HepG2 (cell line): Measurements from ENCODE around the gene IFI30. TPM values are rescaled to one million over a fixed set of nuclear protein-coding genes. Genes with fewer than 3 reads are reported as not detected.

Experiments
- BRD4 ChIP-seq: sonication (generic); formaldehyde crosslinking; IDR thresholded peaks from 2 replicates; pipeline ENCODE4 v1.4.0; 2020; ENCODE audit warnings: missing genetic modification reagents
- CCAR2 ChIP-seq: fragments of 200-400 bp; formaldehyde crosslinking; optimal IDR thresholded peaks from 2 replicates; pipeline ENCODE3; 2018; ENCODE audit warnings: low read depth, mild to moderate bottlenecking, low read length, moderate library complexity
- ONECUT2 ChIP-seq: sonication (generic); formaldehyde crosslinking; IDR thresholded peaks from 2 replicates; pipeline ENCODE4 v1.4.0; 2020; ENCODE audit warnings: missing genetic modification reagents
- SMAD9 ChIP-seq: sonication (generic); formaldehyde crosslinking; IDR thresholded peaks from 2 replicates; pipeline ENCODE4 v1.5.1; 2020; ENCODE audit warnings: mild to moderate bottlenecking, missing genetic modification reagents
- SSRP1 ChIP-seq: IDR thresholded peaks from 2 replicates; pipeline ENCODE4 v1.6.1; 2016; ENCODE audit warnings: control low read depth
- ZFYVE20 ChIP-seq: sonication (generic); formaldehyde crosslinking; IDR thresholded peaks from 2 replicates; pipeline ENCODE4 v1.8.0; 2023; ENCODE audit warnings: low read depth, mild to moderate bottlenecking, moderate library complexity, missing genetic modification reagents, borderline replicate concordance
- ZKSCAN8 ChIP-seq: IDR thresholded peaks from 2 replicates; pipeline ENCODE4 v1.6.1; 2016; ENCODE audit warnings: borderline replicate concordance, missing genetic modification reagents, missing compliant biosample characterization
- ZNF33B ChIP-seq: sonication (generic); formaldehyde crosslinking; IDR thresholded peaks from 2 replicates; pipeline ENCODE4 v1.5.1; 2020; ENCODE audit warnings: mild to moderate bottlenecking, missing genetic modification reagents
- polyA plus RNA-seq, 8 experiments: library from polyadenylated mRNA; depleted of rRNA in 3 of 8; stranded (reverse) in 7 of 8; unstranded in 1 of 8; fragments of >200 nt; fragmentation: Illumina TruSeq in 4 of 8; extraction: Trizol in 4 of 8; gene quantifications; 2 replicates each; pipeline versions ENCODE4 v1.2.1 to v1.2.3, GENCODE V29; 2011 to 2016; ENCODE audit warnings: low read depth in 4 of 8, missing spikeins in 1 of 8, mixed read lengths in 1 of 8; ENCODE audit not compliant: insufficient read depth in 1 of 8
- total RNA-seq, 5 experiments: library from RNA; depleted of rRNA; stranded (reverse); fragments of >200 nt; fragmentation: Illumina TruSeq; extraction: Trizol; gene quantifications; 2 replicates each; pipeline ENCODE4 v1.2.3, GENCODE V29; 2016; ENCODE audit warnings: low read depth in 1 of 5
- TF ChIP-seq, protein P1 (sequence below): sonication (generic); formaldehyde crosslinking; IDR thresholded peaks from 2 replicates; pipeline ENCODE4 v1.8.1; 2023; ENCODE audit warnings: mild to moderate bottlenecking, missing genetic modification reagents, borderline replicate concordance
- TF ChIP-seq, protein P2 (sequence below): sonication (generic); formaldehyde crosslinking; IDR thresholded peaks from 2 replicates; pipeline ENCODE4 v1.4.0; 2020; ENCODE audit warnings: missing genetic modification reagents
- TF ChIP-seq, protein P3 (sequence below), 2 experiments: fragments of 450-650 bp in 1 of 2; sonication (generic) in 1 of 2; formaldehyde crosslinking in 1 of 2; IDR thresholded peaks; 2 replicates each; pipeline versions ENCODE4 v1.6.1 to v1.8.0; 2016 to 2022; ENCODE audit warnings: antibody characterized with exemption in 1 of 2, mild to moderate bottlenecking in 1 of 2, missing genetic modification reagents in 1 of 2
- TF ChIP-seq, protein P4 (sequence below): sonication (generic); formaldehyde crosslinking; IDR thresholded peaks from 2 replicates; pipeline ENCODE4 v1.8.1; 2022; ENCODE audit warnings: mild to moderate bottlenecking, missing genetic modification reagents
- TF ChIP-seq, protein P5 (sequence below): sonication (generic); formaldehyde crosslinking; IDR thresholded peaks from 2 replicates; pipeline ENCODE4 v1.5.0; 2020; ENCODE audit warnings: missing genetic modification reagents, mild to moderate bottlenecking, borderline replicate concordance

IFI30 gene
- total and polyA plus RNA-seq, 2 of the 13 experiments (the other 11 are each of a cell fraction or from before 2014, with no cell fraction given): 25.0 to 79.4 TPM

DNA sequence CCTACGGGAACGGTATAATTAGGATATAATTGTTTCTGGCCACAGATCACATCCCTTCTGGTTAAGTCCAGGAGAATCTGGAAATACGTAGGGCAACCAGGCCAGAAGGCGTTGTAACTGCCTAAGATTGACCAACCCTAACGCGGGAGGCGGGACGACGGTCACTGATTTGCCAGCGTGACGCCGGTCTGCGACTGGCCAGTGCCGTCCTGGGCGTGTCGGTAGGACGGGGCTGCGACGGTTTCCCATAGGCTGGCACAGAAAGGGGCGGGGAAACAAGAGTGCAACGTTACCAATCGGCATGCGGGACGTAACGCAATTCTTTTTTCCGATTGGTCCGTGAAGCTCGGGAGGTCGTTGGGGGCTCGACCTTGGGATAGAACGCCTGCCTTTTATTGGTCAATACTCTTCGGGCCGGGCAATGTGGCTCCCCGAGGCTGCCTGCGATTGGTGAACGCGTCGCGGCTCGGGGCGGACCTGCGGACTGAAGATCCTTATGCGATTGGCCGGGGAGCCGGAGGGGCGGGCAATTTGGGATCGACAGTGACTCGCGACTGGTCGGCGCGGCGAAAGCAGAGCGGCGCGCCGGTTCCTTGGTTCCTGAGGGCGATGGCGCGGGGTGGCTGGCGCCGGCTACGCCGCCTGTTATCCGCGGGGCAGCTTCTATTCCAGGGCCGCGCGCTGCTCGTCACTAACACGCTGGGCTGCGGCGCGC, 19.2 kb downstream of the IFI30 start, which contains the start of gene MPV17L2 (continued):
- TF ChIP-seq, protein P1, sequence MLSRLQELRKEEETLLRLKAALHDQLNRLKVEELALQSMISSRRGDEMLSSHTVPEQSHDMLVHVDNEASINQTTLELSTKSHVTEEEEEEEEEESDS (CRISPR knock-in tag): no peak
- TF ChIP-seq ZFYVE20 (CRISPR knock-in tag) (no peak), ZKSCAN8 (CRISPR knock-in tag) (no peak), SSRP1 (no peak), SMAD9 (no peak), BRD4 (CRISPR knock-in tag) (no peak), ZNF33B (CRISPR knock-in tag) (no peak), CCAR2 (no peak), ONECUT2 (CRISPR knock-in tag) (no peak)
- TF ChIP-seq, protein P2, sequence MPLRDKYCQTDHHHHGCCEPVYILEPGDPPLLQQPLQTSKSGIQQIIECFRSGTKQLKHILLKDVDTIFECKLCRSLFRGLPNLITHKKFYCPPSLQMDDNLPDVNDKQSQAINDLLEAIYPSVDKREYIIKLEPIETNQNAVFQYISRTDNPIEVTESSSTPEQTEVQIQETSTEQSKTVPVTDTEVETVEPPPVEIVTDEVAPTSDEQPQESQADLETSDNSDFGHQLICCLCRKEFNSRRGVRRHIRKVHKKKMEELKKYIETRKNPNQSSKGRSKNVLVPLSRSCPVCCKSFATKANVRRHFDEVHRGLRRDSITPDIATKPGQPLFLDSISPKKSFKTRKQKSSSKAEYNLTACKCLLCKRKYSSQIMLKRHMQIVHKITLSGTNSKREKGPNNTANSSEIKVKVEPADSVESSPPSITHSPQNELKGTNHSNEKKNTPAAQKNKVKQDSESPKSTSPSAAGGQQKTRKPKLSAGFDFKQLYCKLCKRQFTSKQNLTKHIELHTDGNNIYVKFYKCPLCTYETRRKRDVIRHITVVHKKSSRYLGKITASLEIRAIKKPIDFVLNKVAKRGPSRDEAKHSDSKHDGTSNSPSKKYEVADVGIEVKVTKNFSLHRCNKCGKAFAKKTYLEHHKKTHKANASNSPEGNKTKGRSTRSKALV (CRISPR knock-in tag): 0 out of 2 replicates have a peak, but pooled peaks have one; percentile 54
- TF ChIP-seq, protein P3, sequence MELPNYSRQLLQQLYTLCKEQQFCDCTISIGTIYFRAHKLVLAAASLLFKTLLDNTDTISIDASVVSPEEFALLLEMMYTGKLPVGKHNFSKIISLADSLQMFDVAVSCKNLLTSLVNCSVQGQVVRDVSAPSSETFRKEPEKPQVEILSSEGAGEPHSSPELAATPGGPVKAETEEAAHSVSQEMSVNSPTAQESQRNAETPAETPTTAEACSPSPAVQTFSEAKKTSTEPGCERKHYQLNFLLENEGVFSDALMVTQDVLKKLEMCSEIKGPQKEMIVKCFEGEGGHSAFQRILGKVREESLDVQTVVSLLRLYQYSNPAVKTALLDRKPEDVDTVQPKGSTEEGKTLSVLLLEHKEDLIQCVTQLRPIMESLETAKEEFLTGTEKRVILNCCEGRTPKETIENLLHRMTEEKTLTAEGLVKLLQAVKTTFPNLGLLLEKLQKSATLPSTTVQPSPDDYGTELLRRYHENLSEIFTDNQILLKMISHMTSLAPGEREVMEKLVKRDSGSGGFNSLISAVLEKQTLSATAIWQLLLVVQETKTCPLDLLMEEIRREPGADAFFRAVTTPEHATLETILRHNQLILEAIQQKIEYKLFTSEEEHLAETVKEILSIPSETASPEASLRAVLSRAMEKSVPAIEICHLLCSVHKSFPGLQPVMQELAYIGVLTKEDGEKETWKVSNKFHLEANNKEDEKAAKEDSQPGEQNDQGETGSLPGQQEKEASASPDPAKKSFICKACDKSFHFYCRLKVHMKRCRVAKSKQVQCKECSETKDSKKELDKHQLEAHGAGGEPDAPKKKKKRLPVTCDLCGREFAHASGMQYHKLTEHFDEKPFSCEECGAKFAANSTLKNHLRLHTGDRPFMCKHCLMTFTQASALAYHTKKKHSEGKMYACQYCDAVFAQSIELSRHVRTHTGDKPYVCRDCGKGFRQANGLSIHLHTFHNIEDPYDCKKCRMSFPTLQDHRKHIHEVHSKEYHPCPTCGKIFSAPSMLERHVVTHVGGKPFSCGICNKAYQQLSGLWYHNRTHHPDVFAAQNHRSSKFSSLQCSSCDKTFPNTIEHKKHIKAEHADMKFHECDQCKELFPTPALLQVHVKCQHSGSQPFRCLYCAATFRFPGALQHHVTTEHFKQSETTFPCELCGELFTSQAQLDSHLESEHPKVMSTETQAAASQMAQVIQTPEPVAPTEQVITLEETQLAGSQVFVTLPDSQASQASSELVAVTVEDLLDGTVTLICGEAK (IDR thresholded peaks at IDR 0.05): no peak
- TF ChIP-seq, protein P3 (CRISPR knock-in tag; IDR thresholded peaks at IDR 0.05): 0 out of 2 replicates have a peak, but pooled peaks have one; percentile 42
- TF ChIP-seq, protein P4, sequence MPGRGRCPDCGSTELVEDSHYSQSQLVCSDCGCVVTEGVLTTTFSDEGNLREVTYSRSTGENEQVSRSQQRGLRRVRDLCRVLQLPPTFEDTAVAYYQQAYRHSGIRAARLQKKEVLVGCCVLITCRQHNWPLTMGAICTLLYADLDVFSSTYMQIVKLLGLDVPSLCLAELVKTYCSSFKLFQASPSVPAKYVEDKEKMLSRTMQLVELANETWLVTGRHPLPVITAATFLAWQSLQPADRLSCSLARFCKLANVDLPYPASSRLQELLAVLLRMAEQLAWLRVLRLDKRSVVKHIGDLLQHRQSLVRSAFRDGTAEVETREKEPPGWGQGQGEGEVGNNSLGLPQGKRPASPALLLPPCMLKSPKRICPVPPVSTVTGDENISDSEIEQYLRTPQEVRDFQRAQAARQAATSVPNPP: no peak
- TF ChIP-seq, protein P5, sequence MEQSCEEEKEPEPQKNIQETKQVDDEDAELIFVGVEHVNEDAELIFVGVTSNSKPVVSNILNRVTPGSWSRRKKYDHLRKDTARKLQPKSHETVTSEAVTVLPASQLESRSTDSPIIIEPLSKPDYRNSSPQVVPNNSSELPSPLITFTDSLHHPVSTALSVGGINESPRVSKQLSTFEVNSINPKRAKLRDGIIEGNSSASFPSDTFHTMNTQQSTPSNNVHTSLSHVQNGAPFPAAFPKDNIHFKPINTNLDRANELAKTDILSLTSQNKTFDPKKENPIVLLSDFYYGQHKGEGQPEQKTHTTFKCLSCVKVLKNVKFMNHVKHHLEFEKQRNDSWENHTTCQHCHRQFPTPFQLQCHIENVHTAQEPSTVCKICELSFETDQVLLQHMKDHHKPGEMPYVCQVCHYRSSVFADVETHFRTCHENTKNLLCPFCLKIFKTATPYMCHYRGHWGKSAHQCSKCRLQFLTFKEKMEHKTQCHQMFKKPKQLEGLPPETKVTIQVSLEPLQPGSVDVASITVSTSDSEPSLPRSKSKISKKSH (CRISPR knock-in tag): peak; percentile 5; the same call in 1 of the 2 replicates
